ENCODE measurements around the gene BCAS3.

BCAS3 gene

GRCh38 chr17:60857556-60858080 lies 180.0 kb downstream of the BCAS3 start:
- Histone ChIP-seq H3K9me3 (ENCODE audit: low read length) (no peaks in the 10 kb centered on the region), H3K4me2 (ENCODE audit: low read length) (no peak overlapping the region), H3K79me2 (ENCODE audit: insufficient read depth, low read length) (no peaks in the 10 kb centered on the region), H3K9ac (ENCODE audit: low read length) (no peak overlapping the region), H3F3A (ENCODE audit: insufficient read depth, low read length) (no peaks in the 10 kb centered on the region), H3K36me3 (ENCODE audit: insufficient read depth, low read length) (no peaks in the 10 kb centered on the region), H3K9me2 (ENCODE audit: low read depth, low read length) (no peaks in the 10 kb centered on the region), H3K4me3 (ENCODE audit: low read depth, low read length, poor library complexity, severe bottlenecking) (no peak overlapping the region), H3K4me1 (ENCODE audit: insufficient read depth, low read length, severe bottlenecking) (no peaks in the 10 kb centered on the region), H4K20me1 (ENCODE audit: insufficient read depth, low read length) (no peaks in the 10 kb centered on the region), H2AFZ (ENCODE audit: low read length) (no peak overlapping the region), H3K27me3 (ENCODE audit: insufficient read depth, low read length) (no peaks in the 10 kb centered on the region), H3K27ac (ENCODE audit: low read depth, low read length, poor library complexity, severe bottlenecking) (no peak overlapping the region)
- TF ChIP-seq CTCF (IDR thresholded peaks at IDR 0.05; ENCODE audit: low read length) (no peak), EZH2 (IDR thresholded peaks at IDR 0.05; ENCODE audit: borderline replicate concordance, low read length) (no peak)

- Histone ChIP-seq H3K4me2 (ENCODE audit: low read length) (no peak overlapping the region), H3K27me3 (ENCODE audit: insufficient read depth, low read length) (no peaks in the 10 kb centered on the region), H2AFZ (ENCODE audit: low read length) (no peak overlapping the region), H3F3A (ENCODE audit: insufficient read depth, low read length) (no peaks in the 10 kb centered on the region), H4K20me1 (ENCODE audit: insufficient read depth, low read length) (no peaks in the 10 kb centered on the region), H3K9me2 (ENCODE audit: low read depth, low read length) (no peaks in the 10 kb centered on the region), H3K79me2 (ENCODE audit: insufficient read depth, low read length) (no peaks in the 10 kb centered on the region), H3K4me3 (ENCODE audit: low read depth, low read length, poor library complexity, severe bottlenecking) (no peak overlapping the region), H3K9ac (ENCODE audit: low read length) (no peak overlapping the region), H3K36me3 (ENCODE audit: insufficient read depth, low read length) (no peaks in the 10 kb centered on the region), H3K9me3 (ENCODE audit: low read length) (no peaks in the 10 kb centered on the region), H3K27ac (ENCODE audit: low read depth, low read length, poor library complexity, severe bottlenecking) (no peak overlapping the region), H3K4me1 (ENCODE audit: insufficient read depth, low read length, severe bottlenecking) (no peaks in the 10 kb centered on the region)
- no peak for TF ChIP-seq EZH2 (IDR thresholded peaks at IDR 0.05; ENCODE audit: borderline replicate concordance, low read length)
- no peak for TF ChIP-seq CTCF (IDR thresholded peaks at IDR 0.05; ENCODE audit: low read length)
Measured at GRCh38 chr17:60862482-60862881, 184.8 kb downstream of the BCAS3 start.

- Histone ChIP-seq H3K36me3 (ENCODE audit: insufficient read depth, low read length) (no peaks in the 10 kb centered on the region), H3F3A (ENCODE audit: insufficient read depth, low read length) (no peaks in the 10 kb centered on the region), H3K9ac (ENCODE audit: low read length) (no peak overlapping the region), H3K27me3 (ENCODE audit: insufficient read depth, low read length) (no peaks in the 10 kb centered on the region), H2AFZ (ENCODE audit: low read length) (no peak overlapping the region), H3K9me2 (ENCODE audit: low read depth, low read length) (no peaks in the 10 kb centered on the region), H3K4me1 (ENCODE audit: insufficient read depth, low read length, severe bottlenecking) (no peaks in the 10 kb centered on the region), H3K4me2 (ENCODE audit: low read length) (no peak overlapping the region), H3K9me3 (ENCODE audit: low read length) (no peaks in the 10 kb centered on the region), H4K20me1 (ENCODE audit: insufficient read depth, low read length) (no peaks in the 10 kb centered on the region), H3K4me3 (ENCODE audit: low read depth, low read length, poor library complexity, severe bottlenecking) (no peak overlapping the region), H3K27ac (ENCODE audit: low read depth, low read length, poor library complexity, severe bottlenecking) (no peak overlapping the region), H3K79me2 (ENCODE audit: insufficient read depth, low read length) (no peaks in the 10 kb centered on the region)
- no peak for TF ChIP-seq CTCF (IDR thresholded peaks at IDR 0.05; ENCODE audit: low read length)
- no peak for TF ChIP-seq EZH2 (IDR thresholded peaks at IDR 0.05; ENCODE audit: borderline replicate concordance, low read length)
Measured at GRCh38 chr17:60863892-60864707, 186.4 kb downstream of the BCAS3 start.

Measured in OCI-LY1 (cell line).